GM12878 (cell line): ENCODE data around the gene SPAG6. TPM values are rescaled to one million over a fixed set of nuclear protein-coding genes. Genes with fewer than 3 reads are reported as not detected.
A peak's percentile ranks its signal among the peaks of the same experiment; 100 is the strongest.

ENCODE experiments used
- BCL11A ChIP-seq: IDR thresholded peaks from 2 replicates; pipeline ENCODE4 v1.6.1; 2011; ENCODE audit warnings: low read depth, low read length
- CHD1 ChIP-seq: IDR thresholded peaks from 2 replicates; pipeline ENCODE4 v1.6.1; 2012; ENCODE audit warnings: low read depth, low read length, improper control_type of control experiment
- EED ChIP-seq: sonication (generic); IDR thresholded peaks from 2 replicates; pipeline ENCODE4 v1.6.1; 2016; ENCODE audit warnings: antibody characterized with exemption, low read depth
- HDAC2 ChIP-seq: fragments of 200-600 bp; sonication (generic); IDR thresholded peaks from 2 replicates; pipeline ENCODE4 v1.6.1; 2017
- IRF4 ChIP-seq: IDR thresholded peaks from 2 replicates; pipeline ENCODE4 v1.6.1; 2011; ENCODE audit warnings: low read depth, low read length
- POLR2AphosphoS5 ChIP-seq: IDR thresholded peaks from 2 replicates; pipeline ENCODE4 v1.6.1; 2011; ENCODE audit warnings: mild to moderate bottlenecking, low read length, inconsistent platforms
- RAD51 ChIP-seq: fragments of 450-650 bp; IDR thresholded peaks from 2 replicates; pipeline ENCODE4 v1.6.1; 2016; ENCODE audit warnings: moderate library complexity, mild to moderate bottlenecking, inconsistent platforms
- RELB ChIP-seq: fragments of 450-650 bp; IDR thresholded peaks from 2 replicates; pipeline ENCODE4 v1.6.1; 2017; ENCODE audit warnings: low read depth, mild to moderate bottlenecking, moderate library complexity
- SIX5 ChIP-seq: IDR thresholded peaks from 2 replicates; pipeline ENCODE4 v1.6.1; 2011; ENCODE audit warnings: mild to moderate bottlenecking, low read depth, low read length, moderate library complexity; ENCODE audit not compliant: severe bottlenecking
- USF1 ChIP-seq: IDR thresholded peaks from 2 replicates; pipeline ENCODE4 v1.6.1; 2011; ENCODE audit warnings: borderline replicate concordance, low read depth, mild to moderate bottlenecking, moderate library complexity, mixed read lengths, low read length; ENCODE audit not compliant: insufficient read depth; ENCODE audit errors: extremely low read length
- polyA plus RNA-seq, 11 experiments: library from polyadenylated mRNA; depleted of rRNA in 4 of 11; unstranded in 6 of 11; stranded (reverse) in 5 of 11; fragments of >200 nt; fragmentation: Nextera tagmentation in 4 of 11; fragmentation: Illumina TruSeq in 1 of 11; extraction: Ambion mirVana in 4 of 11; extraction: Trizol in 1 of 11; gene quantifications; 1 replicate in 1 of 11; 2 replicates in 10 of 11; pipeline versions ENCODE4 v1.2.1 to v1.2.3, GENCODE V29; 2011 to 2016; ENCODE audit warnings: inconsistent platforms in 2 of 11, missing spikeins in 2 of 11, low read depth in 1 of 11
- total RNA-seq, 4 experiments: library from RNA; depleted of rRNA in 3 of 4; stranded (reverse); fragments of >200 nt in 3 of 4; fragmentation: Illumina TruSeq in 1 of 4; extraction: Trizol in 1 of 4; gene quantifications; 2 replicates each; pipeline versions ENCODE4 v1.2.1 to v1.2.3, GENCODE V29; 2013 to 2021
- TF ChIP-seq, protein P1 (sequence below): fragments of 450-650 bp; formaldehyde crosslinking; IDR thresholded peaks from 2 replicates; pipeline ENCODE4 v1.5.0; 2022; ENCODE audit warnings: mild to moderate bottlenecking, missing genetic modification characterization
- TF ChIP-seq, protein P2 (sequence below): fragments of 450-650 bp; IDR thresholded peaks from 2 replicates; pipeline ENCODE4 v1.6.1; 2017; ENCODE audit warnings: mild to moderate bottlenecking, moderate library complexity
- TF ChIP-seq, protein P3 (sequence below): fragments of 150-350 bp; IDR thresholded peaks from 2 replicates; pipeline ENCODE4 v1.6.1; 2016; ENCODE audit warnings: low read depth, low read length

The SPAG6 gene
- total and polyA plus RNA-seq, 10 of the 15 experiments (the other 5 are each of a cell fraction or from before 2014, with no cell fraction given): 0.13 to 0.99 (median 0.40) TPM; not detected in 1

GRCh38 chr10:22316286-22317075 is 28.8 kb upstream of the SPAG6 start, which contains the start of gene COMMD3 (continued):
- TF ChIP-seq, protein P1, sequence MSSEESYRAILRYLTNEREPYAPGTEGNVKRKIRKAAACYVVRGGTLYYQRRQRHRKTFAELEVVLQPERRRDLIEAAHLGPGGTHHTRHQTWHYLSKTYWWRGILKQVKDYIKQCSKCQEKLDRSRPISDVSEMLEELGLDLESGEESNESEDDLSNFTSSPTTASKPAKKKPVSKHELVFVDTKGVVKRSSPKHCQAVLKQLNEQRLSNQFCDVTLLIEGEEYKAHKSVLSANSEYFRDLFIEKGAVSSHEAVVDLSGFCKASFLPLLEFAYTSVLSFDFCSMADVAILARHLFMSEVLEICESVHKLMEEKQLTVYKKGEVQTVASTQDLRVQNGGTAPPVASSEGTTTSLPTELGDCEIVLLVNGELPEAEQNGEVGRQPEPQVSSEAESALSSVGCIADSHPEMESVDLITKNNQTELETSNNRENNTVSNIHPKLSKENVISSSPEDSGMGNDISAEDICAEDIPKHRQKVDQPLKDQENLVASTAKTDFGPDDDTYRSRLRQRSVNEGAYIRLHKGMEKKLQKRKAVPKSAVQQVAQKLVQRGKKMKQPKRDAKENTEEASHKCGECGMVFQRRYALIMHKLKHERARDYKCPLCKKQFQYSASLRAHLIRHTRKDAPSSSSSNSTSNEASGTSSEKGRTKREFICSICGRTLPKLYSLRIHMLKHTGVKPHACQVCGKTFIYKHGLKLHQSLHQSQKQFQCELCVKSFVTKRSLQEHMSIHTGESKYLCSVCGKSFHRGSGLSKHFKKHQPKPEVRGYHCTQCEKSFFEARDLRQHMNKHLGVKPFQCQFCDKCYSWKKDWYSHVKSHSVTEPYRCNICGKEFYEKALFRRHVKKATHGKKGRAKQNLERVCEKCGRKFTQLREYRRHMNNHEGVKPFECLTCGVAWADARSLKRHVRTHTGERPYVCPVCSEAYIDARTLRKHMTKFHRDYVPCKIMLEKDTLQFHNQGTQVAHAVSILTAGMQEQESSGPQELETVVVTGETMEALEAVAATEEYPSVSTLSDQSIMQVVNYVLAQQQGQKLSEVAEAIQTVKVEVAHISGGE (CRISPR knock-in tag): peak; percentile 63; the same call in 1 of the 2 replicates
- TF ChIP-seq IRF4 (no peak; the same call in 1 of the 2 replicates), CHD1 (no peak), EED (peak; percentile 77), SIX5 (no peak), BCL11A (no peak), RAD51 (peak; percentile 95), RELB (peak; percentile 95), USF1 (peak; percentile 92), HDAC2 (no peak), POLR2AphosphoS5 (peak; percentile 86)
- TF ChIP-seq, protein P2, sequence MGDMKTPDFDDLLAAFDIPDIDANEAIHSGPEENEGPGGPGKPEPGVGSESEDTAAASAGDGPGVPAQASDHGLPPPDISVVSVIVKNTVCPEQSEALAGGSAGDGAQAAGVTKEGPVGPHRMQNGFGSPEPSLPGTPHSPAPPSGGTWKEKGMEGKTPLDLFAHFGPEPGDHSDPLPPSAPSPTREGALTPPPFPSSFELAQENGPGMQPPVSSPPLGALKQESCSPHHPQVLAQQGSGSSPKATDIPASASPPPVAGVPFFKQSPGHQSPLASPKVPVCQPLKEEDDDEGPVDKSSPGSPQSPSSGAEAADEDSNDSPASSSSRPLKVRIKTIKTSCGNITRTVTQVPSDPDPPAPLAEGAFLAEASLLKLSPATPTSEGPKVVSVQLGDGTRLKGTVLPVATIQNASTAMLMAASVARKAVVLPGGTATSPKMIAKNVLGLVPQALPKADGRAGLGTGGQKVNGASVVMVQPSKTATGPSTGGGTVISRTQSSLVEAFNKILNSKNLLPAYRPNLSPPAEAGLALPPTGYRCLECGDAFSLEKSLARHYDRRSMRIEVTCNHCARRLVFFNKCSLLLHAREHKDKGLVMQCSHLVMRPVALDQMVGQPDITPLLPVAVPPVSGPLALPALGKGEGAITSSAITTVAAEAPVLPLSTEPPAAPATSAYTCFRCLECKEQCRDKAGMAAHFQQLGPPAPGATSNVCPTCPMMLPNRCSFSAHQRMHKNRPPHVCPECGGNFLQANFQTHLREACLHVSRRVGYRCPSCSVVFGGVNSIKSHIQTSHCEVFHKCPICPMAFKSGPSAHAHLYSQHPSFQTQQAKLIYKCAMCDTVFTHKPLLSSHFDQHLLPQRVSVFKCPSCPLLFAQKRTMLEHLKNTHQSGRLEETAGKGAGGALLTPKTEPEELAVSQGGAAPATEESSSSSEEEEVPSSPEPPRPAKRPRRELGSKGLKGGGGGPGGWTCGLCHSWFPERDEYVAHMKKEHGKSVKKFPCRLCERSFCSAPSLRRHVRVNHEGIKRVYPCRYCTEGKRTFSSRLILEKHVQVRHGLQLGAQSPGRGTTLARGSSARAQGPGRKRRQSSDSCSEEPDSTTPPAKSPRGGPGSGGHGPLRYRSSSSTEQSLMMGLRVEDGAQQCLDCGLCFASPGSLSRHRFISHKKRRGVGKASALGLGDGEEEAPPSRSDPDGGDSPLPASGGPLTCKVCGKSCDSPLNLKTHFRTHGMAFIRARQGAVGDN: peak; percentile 80; the same call in 1 of the 2 replicates
- TF ChIP-seq, protein P3, sequence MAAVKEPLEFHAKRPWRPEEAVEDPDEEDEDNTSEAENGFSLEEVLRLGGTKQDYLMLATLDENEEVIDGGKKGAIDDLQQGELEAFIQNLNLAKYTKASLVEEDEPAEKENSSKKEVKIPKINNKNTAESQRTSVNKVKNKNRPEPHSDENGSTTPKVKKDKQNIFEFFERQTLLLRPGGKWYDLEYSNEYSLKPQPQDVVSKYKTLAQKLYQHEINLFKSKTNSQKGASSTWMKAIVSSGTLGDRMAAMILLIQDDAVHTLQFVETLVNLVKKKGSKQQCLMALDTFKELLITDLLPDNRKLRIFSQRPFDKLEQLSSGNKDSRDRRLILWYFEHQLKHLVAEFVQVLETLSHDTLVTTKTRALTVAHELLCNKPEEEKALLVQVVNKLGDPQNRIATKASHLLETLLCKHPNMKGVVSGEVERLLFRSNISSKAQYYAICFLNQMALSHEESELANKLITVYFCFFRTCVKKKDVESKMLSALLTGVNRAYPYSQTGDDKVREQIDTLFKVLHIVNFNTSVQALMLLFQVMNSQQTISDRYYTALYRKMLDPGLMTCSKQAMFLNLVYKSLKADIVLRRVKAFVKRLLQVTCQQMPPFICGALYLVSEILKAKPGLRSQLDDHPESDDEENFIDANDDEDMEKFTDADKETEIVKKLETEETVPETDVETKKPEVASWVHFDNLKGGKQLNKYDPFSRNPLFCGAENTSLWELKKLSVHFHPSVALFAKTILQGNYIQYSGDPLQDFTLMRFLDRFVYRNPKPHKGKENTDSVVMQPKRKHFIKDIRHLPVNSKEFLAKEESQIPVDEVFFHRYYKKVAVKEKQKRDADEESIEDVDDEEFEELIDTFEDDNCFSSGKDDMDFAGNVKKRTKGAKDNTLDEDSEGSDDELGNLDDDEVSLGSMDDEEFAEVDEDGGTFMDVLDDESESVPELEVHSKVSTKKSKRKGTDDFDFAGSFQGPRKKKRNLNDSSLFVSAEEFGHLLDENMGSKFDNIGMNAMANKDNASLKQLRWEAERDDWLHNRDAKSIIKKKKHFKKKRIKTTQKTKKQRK: no peak
